Activated T-helper 17 cell treated with anti-CD3 and anti-CD28 coated beads, Interleukin-2, amount 50 U/mL, for 72 hours (primary cell): ENCODE results near the gene OR2T3. TPM values are rescaled to one million over a fixed set of nuclear protein-coding genes. Genes with fewer than 3 reads are reported as not detected.
"Not testable (repeated sequence)": the region's sequence is repeated elsewhere in the genome, so short reads cannot be mapped to it uniquely, and the experiment has no call there.

Source experiments
- ATAC-seq: fragments of 150-1000 bp; cut with Tn5 transposase; replicated peaks from 2 replicates; pipeline ENCODE4 v1.10.0; 2021; ENCODE audit warnings: mild to moderate bottlenecking, moderate library complexity
- H3K27ac Mint-ChIP-seq: one replicate; pipeline ENCODE4 v1.8.0; 2022; ENCODE audit warnings: mixed read lengths
- H3K27me3 Mint-ChIP-seq: one replicate; pipeline ENCODE4 v1.8.0; 2022; ENCODE audit warnings: mixed read lengths
- H3K36me3 Mint-ChIP-seq: one replicate; pipeline ENCODE4 v1.8.0; 2022; ENCODE audit warnings: low read depth, mild to moderate bottlenecking, mixed read lengths
- H3K4me1 Mint-ChIP-seq: one replicate; pipeline ENCODE4 v1.8.0; 2022; ENCODE audit warnings: mixed read lengths
- H3K4me3 Mint-ChIP-seq: one replicate; pipeline ENCODE4 v1.8.0; 2022; ENCODE audit warnings: mild to moderate bottlenecking, mixed read lengths
- H3K9me3 Mint-ChIP-seq: one replicate; pipeline ENCODE4 v1.8.0; 2022; ENCODE audit warnings: mixed read lengths
- total RNA-seq, 2 donors: library from RNA; stranded (reverse); gene quantifications; one replicate each; pipeline ENCODE4 v1.2.3, GENCODE V29; 2022

The OR2T3 gene
- total RNA-seq, 2 donors from 2014 or later: not detected

- not testable (repeated sequence) for H3K27me3 Mint-ChIP-seq, H3K36me3 Mint-ChIP-seq, H3K9me3 Mint-ChIP-seq
These were observed 23.2 kb upstream of the OR2T3 start for GRCh38 chr1:248449821-248450465.

GRCh38 chr1:248450466-248451145 lies 22.5 kb upstream of the OR2T3 start:
- not testable (repeated sequence) for ATAC-seq, H3K36me3 Mint-ChIP-seq, H3K4me3 Mint-ChIP-seq, H3K4me1 Mint-ChIP-seq, H3K9me3 Mint-ChIP-seq, H3K27me3 Mint-ChIP-seq, H3K27ac Mint-ChIP-seq

More at GRCh38 chr1:248449821-248450465, 23.2 kb upstream of the OR2T3 start:
- H3K4me3 Mint-ChIP-seq, H3K4me1 Mint-ChIP-seq, H3K27ac Mint-ChIP-seq, ATAC-seq: not testable (repeated sequence)

GRCh38 chr1:248453619-248454018 lies 19.5 kb upstream of the OR2T3 start:
- H3K27ac Mint-ChIP-seq, H3K9me3 Mint-ChIP-seq, H3K27me3 Mint-ChIP-seq: not testable (repeated sequence)

GRCh38 chr1:248455045-248455444 lies 18.1 kb upstream of the OR2T3 start:
- H3K36me3 Mint-ChIP-seq, H3K9me3 Mint-ChIP-seq, H3K27ac Mint-ChIP-seq, H3K27me3 Mint-ChIP-seq, H3K4me1 Mint-ChIP-seq, H3K4me3 Mint-ChIP-seq, ATAC-seq: not testable (repeated sequence)

More at GRCh38 chr1:248453619-248454018, 19.5 kb upstream of the OR2T3 start:
- H3K4me3 Mint-ChIP-seq, ATAC-seq, H3K4me1 Mint-ChIP-seq, H3K36me3 Mint-ChIP-seq: not testable (repeated sequence)

- not testable (repeated sequence) for H3K27me3 Mint-ChIP-seq, ATAC-seq, H3K36me3 Mint-ChIP-seq, H3K4me1 Mint-ChIP-seq, H3K27ac Mint-ChIP-seq, H3K4me3 Mint-ChIP-seq, H3K9me3 Mint-ChIP-seq
These were observed 16.5 kb upstream of the OR2T3 start for GRCh38 chr1:248456635-248457034.

GRCh38 chr1:248459117-248459516 lies 14.0 kb upstream of the OR2T3 start:
- H3K9me3 Mint-ChIP-seq, H3K27me3 Mint-ChIP-seq, H3K4me3 Mint-ChIP-seq, H3K27ac Mint-ChIP-seq, H3K4me1 Mint-ChIP-seq, ATAC-seq, H3K36me3 Mint-ChIP-seq: not testable (repeated sequence)

DNA sequence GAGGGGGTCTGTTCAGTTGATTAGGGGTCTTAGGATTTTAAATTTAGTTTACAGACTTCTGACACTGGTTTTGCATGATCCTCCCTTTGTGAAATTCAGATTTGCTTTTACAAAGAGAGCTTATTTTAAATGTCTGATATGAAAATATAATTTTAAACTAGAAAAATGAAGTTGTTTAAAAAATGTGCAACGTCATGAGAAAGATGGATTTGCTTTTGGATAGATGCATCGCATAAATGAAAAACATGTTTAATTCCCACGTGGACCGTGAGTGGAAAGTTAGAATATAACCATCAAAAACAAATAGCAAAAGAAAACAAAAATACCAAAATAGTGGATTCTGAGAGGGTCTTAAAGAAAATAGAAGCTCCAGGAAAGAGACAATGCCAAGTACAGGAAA lies 2.0 kb upstream of the OR2T3 start:
- Mint-ChIP-seq H3K27me3 (no peaks in the 10 kb centered on the region), H3K27ac (no peak overlapping the region), H3K4me1 (no peaks in the 10 kb centered on the region), H3K4me3 (no peak overlapping the region), H3K9me3 (peaks cover 13% of the 10 kb centered on the region), H3K36me3 (no peaks in the 10 kb centered on the region)
- ATAC-seq: no peak

DNA sequence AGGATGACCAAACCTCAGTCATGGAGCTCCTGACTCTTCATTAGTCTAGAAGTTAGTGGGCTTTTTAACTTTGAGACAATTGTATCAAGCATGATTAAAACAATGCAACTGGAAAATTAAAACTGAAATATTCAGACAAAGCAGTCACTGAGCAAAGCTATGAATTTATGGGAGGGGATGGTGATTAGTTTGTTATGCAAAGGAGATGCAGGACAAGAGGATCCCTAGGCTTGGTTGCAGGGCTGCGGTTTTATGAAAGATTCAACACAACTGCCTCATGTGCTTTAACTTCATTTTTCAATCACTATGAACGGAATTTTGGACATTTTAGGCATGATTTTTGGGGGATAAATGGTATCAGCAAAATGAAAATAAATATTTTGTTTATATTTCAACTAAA lies 1.0 kb upstream of the OR2T3 start:
- not testable (repeated sequence) for H3K27me3 Mint-ChIP-seq, H3K4me3 Mint-ChIP-seq, H3K4me1 Mint-ChIP-seq, ATAC-seq, H3K27ac Mint-ChIP-seq, H3K36me3 Mint-ChIP-seq
- peaks cover 13% of the 10 kb centered on the region for H3K9me3 Mint-ChIP-seq

DNA sequence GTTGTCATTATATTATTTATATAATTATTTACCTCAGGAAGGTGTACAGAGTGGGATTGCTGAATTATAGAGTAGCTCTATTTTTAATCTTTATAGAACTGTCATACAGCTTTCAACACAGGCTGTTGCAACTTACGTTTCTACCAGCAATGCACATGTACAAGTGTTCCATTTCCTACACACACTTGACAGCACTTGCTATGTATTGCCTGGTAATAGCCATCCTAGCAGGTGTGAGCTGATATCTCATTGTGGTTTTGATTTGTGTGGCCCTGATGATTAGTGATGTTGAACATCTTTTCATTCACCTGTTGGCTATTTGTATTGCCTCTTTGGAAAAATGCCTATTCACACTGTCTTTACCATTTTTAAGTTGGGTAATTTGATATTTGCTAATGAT lies 2.5 kb downstream of the OR2T3 start:
- not testable (repeated sequence) for H3K4me3 Mint-ChIP-seq, H3K4me1 Mint-ChIP-seq, H3K27me3 Mint-ChIP-seq, ATAC-seq, H3K36me3 Mint-ChIP-seq, H3K9me3 Mint-ChIP-seq, H3K27ac Mint-ChIP-seq

GRCh38 chr1:248481686-248482579 lies 8.8 kb downstream of the OR2T3 start:
- H3K36me3 Mint-ChIP-seq, H3K4me1 Mint-ChIP-seq, H3K27me3 Mint-ChIP-seq, H3K9me3 Mint-ChIP-seq: not testable (repeated sequence)
- Mint-ChIP-seq H3K27ac (peak overlapping the region; percentile 83), H3K4me3 (peak overlapping the region; percentile 79)
- ATAC-seq: peak; percentile 84

DNA sequence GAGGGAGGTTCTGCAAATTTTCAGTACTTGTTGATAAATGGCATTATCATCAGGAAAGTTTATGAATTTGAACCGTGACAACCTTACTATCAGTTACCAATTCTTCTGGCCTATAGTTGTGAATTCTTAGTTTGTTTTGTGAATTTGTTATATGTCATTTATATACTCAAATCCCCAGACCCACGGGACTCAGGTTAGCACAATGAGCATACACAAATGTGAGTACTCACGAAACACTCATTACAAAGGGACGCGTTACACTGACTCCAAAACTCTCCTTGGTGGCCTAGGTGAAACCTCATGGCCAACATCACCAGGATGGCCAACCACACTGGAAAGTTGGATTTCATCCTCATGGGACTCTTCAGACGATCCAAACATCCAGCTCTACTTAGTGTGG lies 15.1 kb downstream of the OR2T3 start, which contains the start of gene OR2T5:
OR2T5 (plus strand) TSS at position 301 of the 400 bp plus-strand sequence; CDS start at position 301, 0 bp downstream.
- not testable (repeated sequence) for H3K36me3 Mint-ChIP-seq, ATAC-seq

GRCh38 chr1:248496661-248497060 lies 23.5 kb downstream of the OR2T3 start:
- not testable (repeated sequence) for H3K27ac Mint-ChIP-seq, H3K9me3 Mint-ChIP-seq, H3K4me3 Mint-ChIP-seq, ATAC-seq, H3K27me3 Mint-ChIP-seq, H3K36me3 Mint-ChIP-seq, H3K4me1 Mint-ChIP-seq

More for the DNA sequence above, 15.1 kb downstream of the OR2T3 start, which contains the start of gene OR2T5:
- not testable (repeated sequence) for H3K27ac Mint-ChIP-seq, H3K9me3 Mint-ChIP-seq, H3K4me3 Mint-ChIP-seq, H3K4me1 Mint-ChIP-seq, H3K27me3 Mint-ChIP-seq

GRCh38 chr1:248500305-248501035 lies 27.3 kb downstream of the OR2T3 start:
- H3K36me3 Mint-ChIP-seq, H3K4me1 Mint-ChIP-seq, H3K9me3 Mint-ChIP-seq, H3K27ac Mint-ChIP-seq, H3K4me3 Mint-ChIP-seq, ATAC-seq, H3K27me3 Mint-ChIP-seq: not testable (repeated sequence)

DNA sequence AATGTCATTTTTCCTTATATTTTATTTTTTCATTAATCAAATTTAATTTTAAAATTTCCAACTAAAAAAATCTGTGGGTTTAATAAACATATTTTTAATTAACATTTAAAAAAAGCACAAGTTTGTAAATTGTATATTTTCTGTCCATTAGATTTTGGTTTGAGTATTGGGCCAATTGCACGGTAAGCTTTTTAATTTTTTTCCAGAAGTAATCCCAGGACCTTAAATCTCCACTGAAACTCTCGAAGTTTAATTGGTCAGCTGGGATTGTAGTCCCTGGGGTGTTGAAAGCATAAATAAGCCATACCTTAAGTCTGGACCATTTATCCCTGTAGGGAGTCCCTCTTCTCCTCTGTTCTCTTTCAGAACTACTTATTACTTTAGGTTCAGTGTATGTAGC lies 34.6 kb downstream of the OR2T3 start, which contains the start of gene OR2G6:
OR2G6 (plus strand) TSS at position 301 of the 400 bp plus-strand sequence. CDS start 13,574 bp downstream, outside the sequence.
- H3K4me1 Mint-ChIP-seq, ATAC-seq: not testable (repeated sequence)

More for the DNA sequence above, 34.6 kb downstream of the OR2T3 start, which contains the start of gene OR2G6:
- H3K9me3 Mint-ChIP-seq, H3K36me3 Mint-ChIP-seq, H3K27ac Mint-ChIP-seq, H3K4me3 Mint-ChIP-seq, H3K27me3 Mint-ChIP-seq: not testable (repeated sequence)
